Measurements from ENCODE around the gene PRKAG2.

The PRKAG2 gene

DNA sequence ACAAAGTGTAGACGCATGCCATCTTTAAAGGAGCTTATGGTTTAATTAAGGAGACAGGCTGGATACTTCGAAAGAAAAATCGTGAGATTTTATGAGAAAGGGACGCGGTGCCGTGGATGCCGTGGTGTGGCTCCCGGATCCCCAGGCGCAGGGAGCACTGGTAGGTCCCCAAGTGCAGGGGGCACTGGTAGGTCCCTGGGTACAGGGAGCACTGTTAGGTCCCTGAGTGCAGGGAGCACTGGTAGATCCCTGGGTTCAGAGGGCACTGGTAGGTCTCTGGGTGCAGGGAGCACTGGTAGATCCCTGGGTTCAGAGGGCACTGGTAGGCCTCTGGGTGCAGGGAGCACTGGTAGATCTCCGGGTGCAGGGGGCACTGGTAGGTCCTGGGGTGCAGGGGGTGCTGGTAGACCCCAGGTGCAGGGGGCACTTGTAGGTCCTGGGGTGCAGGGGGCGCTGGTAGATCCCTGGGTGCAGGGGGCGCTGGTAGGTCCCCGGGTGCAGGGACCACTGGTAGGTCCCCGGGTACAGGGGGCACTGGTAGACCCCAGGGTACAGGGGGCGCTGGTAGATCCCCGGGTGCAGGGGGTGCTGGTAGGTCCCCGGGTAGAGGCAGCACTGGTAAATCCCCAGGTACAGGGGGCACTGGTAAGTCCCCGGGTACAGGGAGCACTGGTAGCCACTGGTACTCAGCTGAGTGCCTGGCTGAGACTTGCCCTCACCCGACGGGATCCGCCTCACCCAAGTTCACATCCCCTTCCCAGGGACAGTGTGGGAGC lies 14.1 kb downstream of the PRKAG2 start:
- Histone ChIP-seq H3K36me3 (ENCODE audit: control insufficient read depth, low read length) (no peaks in the 10 kb centered on the region), H3K4me1 (ENCODE audit: control insufficient read depth, low read length) (no peaks in the 10 kb centered on the region), H3F3A (ENCODE audit: control insufficient read depth, insufficient read depth) (no peaks in the 10 kb centered on the region), H3K27me3 (ENCODE audit: control insufficient read depth, low read length) (no peaks in the 10 kb centered on the region; the same call in 1 of the 2 replicates), H3K9me3 (ENCODE audit: control insufficient read depth, insufficient read depth, low read length) (no peaks in the 10 kb centered on the region), H3K4me2 (ENCODE audit: low read length) (no peak overlapping the region), H3K9me2 (replicated peaks; ENCODE audit: control insufficient read depth, low read length) (no peaks in the 10 kb centered on the region), H3K27ac (ENCODE audit: low read depth, low read length) (no peak overlapping the region), H3K4me3 (ENCODE audit: low read length) (no peak overlapping the region), H4K20me1 (ENCODE audit: control insufficient read depth, insufficient read depth, low read depth, low read length) (no peaks in the 10 kb centered on the region), H3K79me2 (ENCODE audit: control insufficient read depth, low read length) (no peaks in the 10 kb centered on the region)
- TF ChIP-seq, protein P1, sequence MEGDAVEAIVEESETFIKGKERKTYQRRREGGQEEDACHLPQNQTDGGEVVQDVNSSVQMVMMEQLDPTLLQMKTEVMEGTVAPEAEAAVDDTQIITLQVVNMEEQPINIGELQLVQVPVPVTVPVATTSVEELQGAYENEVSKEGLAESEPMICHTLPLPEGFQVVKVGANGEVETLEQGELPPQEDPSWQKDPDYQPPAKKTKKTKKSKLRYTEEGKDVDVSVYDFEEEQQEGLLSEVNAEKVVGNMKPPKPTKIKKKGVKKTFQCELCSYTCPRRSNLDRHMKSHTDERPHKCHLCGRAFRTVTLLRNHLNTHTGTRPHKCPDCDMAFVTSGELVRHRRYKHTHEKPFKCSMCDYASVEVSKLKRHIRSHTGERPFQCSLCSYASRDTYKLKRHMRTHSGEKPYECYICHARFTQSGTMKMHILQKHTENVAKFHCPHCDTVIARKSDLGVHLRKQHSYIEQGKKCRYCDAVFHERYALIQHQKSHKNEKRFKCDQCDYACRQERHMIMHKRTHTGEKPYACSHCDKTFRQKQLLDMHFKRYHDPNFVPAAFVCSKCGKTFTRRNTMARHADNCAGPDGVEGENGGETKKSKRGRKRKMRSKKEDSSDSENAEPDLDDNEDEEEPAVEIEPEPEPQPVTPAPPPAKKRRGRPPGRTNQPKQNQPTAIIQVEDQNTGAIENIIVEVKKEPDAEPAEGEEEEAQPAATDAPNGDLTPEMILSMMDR (IDR thresholded peaks at IDR 0.05; ENCODE audit: low read depth, low read length, poor library complexity, severe bottlenecking), result no peak
- TF ChIP-seq EZH2phosphoT487 (IDR thresholded peaks at IDR 0.05; ENCODE audit: borderline replicate concordance, low read length), result no peak

DNA sequence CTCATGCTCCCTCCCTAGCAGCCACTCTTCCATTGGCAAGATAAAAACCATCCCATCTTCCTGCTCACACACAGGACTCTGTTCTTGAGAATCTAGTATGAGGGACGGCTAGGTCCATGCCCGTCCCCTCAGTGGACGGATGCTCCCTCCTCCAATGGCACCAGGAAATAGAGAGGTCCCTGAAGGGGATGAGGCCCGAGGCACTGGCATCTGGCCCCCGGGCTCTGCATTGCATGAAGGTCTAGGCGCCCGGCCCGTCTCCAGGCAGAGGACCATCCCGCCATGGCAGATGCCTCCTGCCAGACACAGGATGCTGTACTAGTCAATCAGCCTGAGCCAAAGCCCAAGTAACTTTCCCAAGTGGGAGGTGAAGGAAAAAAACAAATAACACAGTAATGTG lies 15.0 kb downstream of the PRKAG2 start:
- Histone ChIP-seq H3K4me1 (ENCODE audit: control insufficient read depth, low read length) (no peaks in the 10 kb centered on the region), H3K27me3 (ENCODE audit: control insufficient read depth, low read length) (no peaks in the 10 kb centered on the region; the same call in 1 of the 2 replicates), H4K20me1 (ENCODE audit: control insufficient read depth, insufficient read depth, low read depth, low read length) (no peaks in the 10 kb centered on the region)

DNA sequence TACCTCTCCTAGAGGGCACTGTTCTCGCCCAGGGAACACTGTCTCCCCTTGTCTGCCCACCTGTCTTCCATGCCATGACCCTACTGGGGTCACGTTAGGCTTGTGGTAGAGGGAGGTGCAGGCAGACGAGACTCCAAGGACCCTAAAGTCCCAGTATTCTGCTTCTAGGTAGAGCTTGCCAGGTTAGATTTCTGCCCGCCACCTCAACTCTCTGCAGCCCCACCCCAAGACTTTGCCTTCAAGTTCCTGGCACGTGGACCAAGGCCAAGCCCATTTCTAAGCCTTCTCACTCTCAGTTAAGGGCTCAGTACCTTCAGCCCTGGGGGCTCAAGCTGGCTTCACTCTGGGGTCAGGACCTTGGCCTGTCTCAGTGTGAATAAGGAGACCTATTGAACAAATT lies 16.1 kb downstream of the PRKAG2 start:
- TF ChIP-seq EZH2phosphoT487 (IDR thresholded peaks at IDR 0.05; ENCODE audit: borderline replicate concordance, low read length), result no peak
- TF ChIP-seq, protein P1 (IDR thresholded peaks at IDR 0.05; ENCODE audit: low read depth, low read length, poor library complexity, severe bottlenecking), result no peak
- no peak overlapping the region for H3K27ac ChIP-seq (ENCODE audit: low read depth, low read length)
- H3K4me2 ChIP-seq (ENCODE audit: low read length), result no peak overlapping the region
- H3K9me3 ChIP-seq (ENCODE audit: control insufficient read depth, insufficient read depth, low read length), result no peaks in the 10 kb centered on the region
- H3K36me3 ChIP-seq (ENCODE audit: control insufficient read depth, low read length), result no peaks in the 10 kb centered on the region
- H3K79me2 ChIP-seq (ENCODE audit: control insufficient read depth, low read length), result no peaks in the 10 kb centered on the region
- no peaks in the 10 kb centered on the region for H3K4me1 ChIP-seq (ENCODE audit: control insufficient read depth, low read length)
- H3K27me3 ChIP-seq (ENCODE audit: control insufficient read depth, low read length), result no peaks in the 10 kb centered on the region; the same call in 1 of the 2 replicates
- H3K9me2 ChIP-seq (replicated peaks; ENCODE audit: control insufficient read depth, low read length), result no peaks in the 10 kb centered on the region
- H3F3A ChIP-seq (ENCODE audit: control insufficient read depth, insufficient read depth), result no peaks in the 10 kb centered on the region
- H3K4me3 ChIP-seq (ENCODE audit: low read length), result no peak overlapping the region
- no peaks in the 10 kb centered on the region for H4K20me1 ChIP-seq (ENCODE audit: control insufficient read depth, insufficient read depth, low read depth, low read length)

More for the DNA sequence above, 15.0 kb downstream of the PRKAG2 start:
- Histone ChIP-seq H3K36me3 (ENCODE audit: control insufficient read depth, low read length) (no peaks in the 10 kb centered on the region), H3K4me3 (ENCODE audit: low read length) (no peak overlapping the region), H3K9me3 (ENCODE audit: control insufficient read depth, insufficient read depth, low read length) (no peaks in the 10 kb centered on the region), H3F3A (ENCODE audit: control insufficient read depth, insufficient read depth) (no peaks in the 10 kb centered on the region), H3K4me2 (ENCODE audit: low read length) (no peak overlapping the region), H3K27ac (ENCODE audit: low read depth, low read length) (no peak overlapping the region), H3K9me2 (replicated peaks; ENCODE audit: control insufficient read depth, low read length) (no peaks in the 10 kb centered on the region), H3K79me2 (ENCODE audit: control insufficient read depth, low read length) (no peaks in the 10 kb centered on the region)
- no peak for TF ChIP-seq EZH2phosphoT487 (IDR thresholded peaks at IDR 0.05; ENCODE audit: borderline replicate concordance, low read length)
- TF ChIP-seq, protein P1 (IDR thresholded peaks at IDR 0.05; ENCODE audit: low read depth, low read length, poor library complexity, severe bottlenecking), result no peak

Data from DOHH2 (cell line).